NCI-H1417 (cell line): ENCODE data around the gene IMMP2L.
"Not testable (repeated sequence)": the region's sequence is repeated elsewhere in the genome, so short reads cannot be mapped to it uniquely, and the experiment has no call there.

Source experiments
- DNase-seq, 3 experiments: peaks; one replicate each; lab custom pipeline; 2025; lab: John Stamatoyannopoulos, UW

Gene IMMP2L

DNA sequence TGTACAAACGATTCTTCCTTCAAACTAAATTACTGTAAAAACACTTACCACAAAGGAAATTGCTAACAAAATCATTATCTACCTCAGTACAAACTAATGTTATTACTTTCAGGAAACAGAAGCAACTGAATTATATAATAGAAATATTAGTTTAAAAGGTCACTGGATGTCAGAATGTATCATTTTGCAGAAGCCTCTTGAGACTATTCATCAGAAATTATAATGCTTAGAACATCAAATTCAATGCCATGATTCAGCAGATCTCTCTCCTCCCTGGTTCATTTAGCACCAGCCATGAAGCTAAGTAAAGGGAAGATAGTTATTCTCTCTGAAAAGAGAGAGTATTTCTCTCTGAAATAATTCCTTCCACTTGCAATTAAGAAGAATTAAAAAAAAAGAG, 223.3 kb downstream of the IMMP2L start:
- peak in 1 of 3 experiments; percentile 36 for DNase-seq

- DNase-seq, result peak in 2 of 3 experiments; percentile 27 to 54
Observed at GRCh38 chr7:111333010-111333409, 229.3 kb downstream of the IMMP2L start.

- no peak for DNase-seq
Observed at GRCh38 chr7:111330235-111330523, 232.1 kb downstream of the IMMP2L start.

GRCh38 chr7:111329367-111330234, 232.7 kb downstream of the IMMP2L start:
- DNase-seq, result no peak

- DNase-seq, result peak in 1 of 3 experiments; percentile 26
Observed at GRCh38 chr7:111328487-111328886, 233.8 kb downstream of the IMMP2L start.

- DNase-seq, result no peak
Observed at GRCh38 chr7:111324776-111325175, 237.5 kb downstream of the IMMP2L start.

GRCh38 chr7:111324228-111324627, 238.1 kb downstream of the IMMP2L start:
- DNase-seq, result no peak

DNA sequence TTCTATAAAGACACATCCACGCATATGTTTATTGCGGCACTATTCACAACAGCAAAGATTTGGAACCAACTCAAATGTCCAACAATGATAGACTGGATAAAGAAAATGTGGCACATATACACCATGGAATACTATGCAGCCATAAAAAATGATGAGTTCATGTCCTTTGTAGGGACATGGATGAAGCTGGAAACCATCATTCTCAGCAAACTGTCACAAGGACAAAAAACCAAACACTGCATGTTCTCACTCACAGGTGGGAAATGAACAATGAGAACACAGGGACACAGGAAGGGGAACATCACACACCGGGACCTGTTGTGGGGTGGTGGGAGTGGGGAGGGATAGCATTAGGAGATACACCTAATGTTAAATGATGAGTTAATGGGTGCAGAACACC, 238.6 kb downstream of the IMMP2L start:
- not testable (repeated sequence) for DNase-seq

DNA sequence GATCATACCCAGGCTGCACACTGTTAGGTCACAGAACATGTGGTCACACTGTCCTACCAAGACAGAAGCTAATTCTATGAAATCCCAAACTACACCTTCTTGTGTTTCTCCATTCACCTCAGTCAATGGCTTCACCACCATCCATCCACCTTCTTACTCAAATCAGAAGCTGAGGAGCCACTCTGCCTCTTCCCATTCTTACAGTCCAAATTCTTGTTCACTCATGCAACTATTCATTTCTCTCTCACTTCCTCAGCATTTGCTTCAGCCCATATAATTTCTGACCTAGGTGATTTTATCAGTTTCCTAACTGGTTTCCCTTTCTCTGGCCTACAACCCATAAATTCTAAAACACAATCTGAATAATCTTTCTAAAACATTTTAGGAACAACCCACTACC, 242.2 kb downstream of the IMMP2L start:
- no peak for DNase-seq

DNA sequence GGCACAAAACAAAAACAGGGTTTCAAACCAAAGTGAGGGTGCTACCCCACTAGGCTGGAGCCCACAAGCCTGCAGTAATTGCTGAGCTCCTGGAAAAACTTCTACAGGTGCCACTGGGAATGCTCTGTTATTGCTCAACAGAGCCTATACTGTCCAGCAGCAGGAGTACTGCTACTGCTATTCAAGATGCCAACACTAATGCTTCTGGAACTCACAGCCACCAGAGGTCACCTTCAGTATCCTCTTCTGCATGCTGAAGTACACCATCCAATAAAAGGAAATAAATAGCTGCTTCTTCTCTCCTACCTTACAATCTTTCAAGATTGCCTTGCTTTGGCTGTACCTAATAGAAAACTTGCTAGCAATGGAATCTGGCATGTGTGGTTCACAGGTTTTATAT, 249.3 kb downstream of the IMMP2L start:
- no peak for DNase-seq

DNA sequence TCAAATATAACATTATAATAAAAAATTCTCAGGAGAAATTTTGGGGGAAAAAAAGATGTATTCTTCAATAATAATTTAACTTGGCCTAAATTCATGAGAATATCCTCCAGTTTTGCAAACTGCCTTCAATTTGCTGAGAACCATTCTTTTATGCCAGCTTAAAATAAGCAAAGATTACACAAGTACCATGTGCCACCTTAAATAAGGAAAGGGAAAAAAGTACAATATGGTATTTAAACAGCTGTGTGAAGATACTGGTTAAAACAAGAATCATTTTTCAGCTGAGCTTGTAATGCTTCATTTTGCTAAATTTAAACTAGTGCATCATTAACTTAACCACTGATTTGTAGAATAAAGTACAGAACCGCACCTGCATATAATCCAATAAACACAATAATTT, 253.6 kb downstream of the IMMP2L start:
- DNase-seq, result no peak

DNA sequence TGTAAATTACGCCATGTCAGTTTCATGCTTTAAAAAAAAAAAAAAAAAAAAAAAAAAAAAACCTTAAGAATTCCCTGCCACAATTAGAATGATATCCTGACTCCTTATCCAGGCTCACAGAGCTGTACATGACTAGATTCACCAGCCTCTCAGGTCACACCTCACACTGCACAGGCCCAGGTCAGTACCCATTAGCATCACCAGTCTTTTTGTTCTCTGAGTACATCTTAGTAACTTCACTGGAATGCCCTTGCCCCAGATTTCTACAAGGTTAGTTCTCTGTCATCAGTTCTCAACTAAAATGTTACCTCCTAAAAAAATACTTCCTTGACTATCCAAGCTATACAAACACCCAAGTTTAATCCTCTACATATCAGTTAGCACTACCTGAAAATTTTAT, 260.4 kb downstream of the IMMP2L start:
- no peak for DNase-seq

GRCh38 chr7:111294494-111294893, 267.8 kb downstream of the IMMP2L start:
- no peak for DNase-seq

- DNase-seq, result peak; percentile 33 to 86 (median 62)
Observed at GRCh38 chr7:111292026-111292470, 270.2 kb downstream of the IMMP2L start.

DNA sequence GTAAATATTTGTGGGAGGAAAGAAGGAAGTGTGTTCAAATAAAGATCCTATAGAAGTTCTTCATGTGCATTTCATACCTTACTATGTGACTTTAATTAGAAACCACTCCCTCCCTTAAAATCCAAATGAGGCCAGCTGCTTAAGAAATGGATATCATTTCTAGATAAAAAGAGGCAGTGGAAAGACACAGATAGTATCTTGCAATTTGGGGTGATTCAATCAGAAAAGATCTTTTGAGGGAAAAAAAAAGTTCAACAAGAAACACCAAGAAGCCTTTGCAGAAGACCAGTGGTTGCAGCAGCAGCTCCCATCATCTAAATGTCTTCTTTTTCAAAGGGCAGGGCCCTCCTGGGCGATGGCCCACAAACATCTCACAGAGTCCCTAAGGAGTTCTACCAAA, 271.3 kb downstream of the IMMP2L start:
- DNase-seq, result no peak

- DNase-seq, result no peak
Observed at GRCh38 chr7:111290419-111290818, 271.9 kb downstream of the IMMP2L start.

DNA sequence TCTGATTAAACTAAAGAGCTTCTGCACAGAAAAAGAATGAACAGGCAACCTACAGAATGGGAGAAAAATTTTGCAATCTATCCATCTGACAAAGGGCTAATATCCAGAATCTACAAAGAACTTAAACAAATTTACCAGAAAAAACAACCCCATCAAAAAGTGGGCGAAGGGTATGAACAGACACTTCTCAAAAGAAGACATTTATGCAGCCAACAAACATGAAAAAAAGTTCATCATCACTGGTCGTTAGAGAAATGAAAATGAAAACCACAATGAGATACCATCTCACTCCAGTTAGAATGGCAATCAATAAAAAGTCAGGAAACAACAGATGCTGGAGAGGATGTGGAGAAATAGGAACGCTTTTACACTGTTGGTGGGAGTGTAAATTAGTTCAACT, 273.9 kb downstream of the IMMP2L start:
- DNase-seq, result not testable (repeated sequence)

GRCh38 chr7:111282626-111283025, 279.7 kb downstream of the IMMP2L start:
- DNase-seq, result no peak

DNA sequence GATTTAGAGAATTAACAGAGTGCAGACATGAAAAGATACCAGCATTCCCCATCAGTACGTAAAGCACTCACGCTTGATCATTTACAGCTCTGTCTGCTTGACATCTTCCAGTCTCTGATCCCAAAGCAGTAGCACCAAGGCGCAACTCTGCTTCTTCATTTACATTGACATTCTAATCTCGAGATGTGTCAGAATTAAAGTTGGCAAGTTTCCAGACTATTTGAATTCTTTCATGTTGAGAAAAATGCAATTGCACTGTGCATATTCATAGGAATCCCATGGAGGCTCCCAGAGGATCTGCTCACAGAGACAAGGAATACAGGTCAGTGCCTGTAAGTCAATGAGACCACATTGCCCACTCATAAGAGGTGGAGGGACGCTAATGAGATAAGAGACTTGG, 287.4 kb downstream of the IMMP2L start:
- DNase-seq, result peak in 1 of 3 experiments; percentile 59

- no peak for DNase-seq
Observed at GRCh38 chr7:111272092-111272491, 290.2 kb downstream of the IMMP2L start.

DNA sequence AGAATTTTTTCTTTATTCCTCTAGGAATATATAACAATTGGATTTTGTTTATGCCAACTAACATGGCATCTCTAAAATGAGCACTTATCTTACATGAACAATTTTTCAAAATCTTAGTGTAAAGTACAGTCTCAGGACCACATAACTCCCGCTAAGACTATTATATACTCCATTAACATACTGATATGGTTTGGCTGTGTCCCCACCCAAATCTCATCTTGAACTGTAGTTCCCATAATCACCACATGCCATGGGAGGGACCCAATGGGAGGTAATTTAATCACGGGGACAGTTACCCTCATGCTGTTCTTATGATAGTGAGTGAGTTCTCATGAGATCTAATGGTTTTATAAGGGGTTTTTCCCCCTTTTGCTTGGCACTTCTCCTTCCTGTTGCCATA, 291.5 kb downstream of the IMMP2L start:
- not testable (repeated sequence) for DNase-seq

GRCh38 chr7:111268941-111269340, 293.4 kb downstream of the IMMP2L start:
- DNase-seq, result no peak

- DNase-seq, result no peak
Observed at GRCh38 chr7:111266613-111267012, 295.7 kb downstream of the IMMP2L start.

- no peak for DNase-seq
Observed at GRCh38 chr7:111265394-111265793, 296.9 kb downstream of the IMMP2L start.
